GM12878 (cell line): Measurements from ENCODE around the gene NPIPB8.
"Not testable (repeated sequence)": the region's sequence is repeated elsewhere in the genome, so short reads cannot be mapped to it uniquely, and the experiment has no call there.

Source experiments
- ESRRA ChIP-seq: IDR thresholded peaks from 2 replicates; pipeline ENCODE4 v1.6.1; 2012; ENCODE audit warnings: mild to moderate bottlenecking, low read length, improper control_type of control experiment
- NR2C2 ChIP-seq: IDR thresholded peaks from 2 replicates; pipeline ENCODE4 v1.6.1; 2011; ENCODE audit warnings: borderline replicate concordance, low read depth; ENCODE audit not compliant: control insufficient read depth, insufficient read length
- POLR2A ChIP-seq: IDR thresholded peaks from 2 replicates; pipeline ENCODE4 v1.6.1; 2011; ENCODE audit warnings: low read depth, mild to moderate bottlenecking, low read length
- TARDBP ChIP-seq: IDR thresholded peaks from 2 replicates; pipeline ENCODE4 v1.6.1; 2016; ENCODE audit warnings: borderline replicate concordance
- YY1 ChIP-seq: IDR thresholded peaks from 2 replicates; pipeline ENCODE4 v1.6.1; 2011; ENCODE audit warnings: low read depth, mild to moderate bottlenecking, low read length

- not testable (repeated sequence) for TF ChIP-seq POLR2A, ESRRA, NR2C2, YY1, TARDBP
Observed at GRCh38 chr16:28600965-28601364, 36.9 kb upstream of the NPIPB8 start.
